Urinary bladder (tissue), 4 donors: ENCODE data around the gene TEAD3. TPM values are rescaled to one million over a fixed set of nuclear protein-coding genes. Genes with fewer than 3 reads are reported as not detected.
A peak's percentile ranks its signal among the peaks of the same experiment; 100 is the strongest.
"Not testable (repeated sequence)": the region's sequence is repeated elsewhere in the genome, so short reads cannot be mapped to it uniquely, and the experiment has no call there.

Experiments
- DNase-seq: peaks from one replicate; pipeline ENCODE4 v3.0.0-alpha.2; 2015; ENCODE audit errors: extremely low spot score
- H3K27ac ChIP-seq: one replicate; pipeline ENCODE4 v1.5.1; 2013; ENCODE audit warnings: low read depth, mild to moderate bottlenecking, moderate library complexity
- H3K36me3 ChIP-seq: one replicate; pipeline ENCODE4 v1.6.1; 2013; ENCODE audit warnings: mild to moderate bottlenecking, moderate library complexity; ENCODE audit not compliant: insufficient read depth
- H3K4me1 ChIP-seq: one replicate; pipeline ENCODE4 v1.6.1; 2013; ENCODE audit warnings: mild to moderate bottlenecking, moderate library complexity; ENCODE audit not compliant: insufficient read depth
- H3K4me3 ChIP-seq: one replicate; pipeline ENCODE4 v1.5.1; 2013; ENCODE audit warnings: low read depth, low read length
- WGBS: extraction: QIAGEN DNeasy Blood & Tissue Kit; methylation state at CpG from one replicate; pipeline ENCODE4 v1.1.7; 2013; 5-methylcytosine and 5-hydroxymethylcytosine counted together
- polyA plus RNA-seq: library from polyadenylated mRNA; stranded (reverse); fragments of 200-250 nt; gene quantifications from one replicate; pipeline ENCODE4 v1.2.3, GENCODE V29; 2013
- total RNA-seq: library from RNA; depleted of rRNA; stranded (reverse); fragments of >200 nt; gene quantifications from one replicate; pipeline ENCODE4 v1.2.3, GENCODE V29; 2014
- donor health status: healthy with polysubstance abuse.
- donor health status: healthy.

TEAD3 gene
- total and polyA plus RNA-seq, 2 donors: 14.0 to 126 TPM

DNA sequence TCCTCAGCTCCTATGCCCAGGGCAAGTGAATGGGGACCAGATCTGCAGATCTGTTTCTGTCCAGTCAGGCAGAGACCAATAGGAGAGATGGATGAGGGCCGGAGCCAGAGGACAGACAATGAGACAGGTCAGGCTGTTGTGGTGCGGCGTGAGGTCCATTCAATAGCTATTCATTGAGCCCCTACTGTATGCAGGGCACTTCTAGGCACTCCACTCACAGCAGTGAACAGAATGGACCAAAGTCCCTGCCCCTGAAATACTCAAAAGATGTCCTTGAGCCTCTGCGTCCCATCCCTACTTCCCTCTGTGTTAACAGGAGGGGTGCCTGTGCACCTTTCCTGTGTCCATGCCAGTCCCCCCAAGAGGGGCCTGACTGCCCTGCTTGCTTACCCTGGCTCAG is 24.4 kb upstream of the TEAD3 start:
- H3K4me3 ChIP-seq: no peak overlapping the region
- no peak overlapping the region for H3K27ac ChIP-seq
- no peaks in the 10 kb centered on the region for H3K4me1 ChIP-seq
- 90% methylated on average over 4 of the region's 4 CpGs for WGBS
- no peak for DNase-seq
- H3K36me3 ChIP-seq: no peaks in the 10 kb centered on the region

DNA sequence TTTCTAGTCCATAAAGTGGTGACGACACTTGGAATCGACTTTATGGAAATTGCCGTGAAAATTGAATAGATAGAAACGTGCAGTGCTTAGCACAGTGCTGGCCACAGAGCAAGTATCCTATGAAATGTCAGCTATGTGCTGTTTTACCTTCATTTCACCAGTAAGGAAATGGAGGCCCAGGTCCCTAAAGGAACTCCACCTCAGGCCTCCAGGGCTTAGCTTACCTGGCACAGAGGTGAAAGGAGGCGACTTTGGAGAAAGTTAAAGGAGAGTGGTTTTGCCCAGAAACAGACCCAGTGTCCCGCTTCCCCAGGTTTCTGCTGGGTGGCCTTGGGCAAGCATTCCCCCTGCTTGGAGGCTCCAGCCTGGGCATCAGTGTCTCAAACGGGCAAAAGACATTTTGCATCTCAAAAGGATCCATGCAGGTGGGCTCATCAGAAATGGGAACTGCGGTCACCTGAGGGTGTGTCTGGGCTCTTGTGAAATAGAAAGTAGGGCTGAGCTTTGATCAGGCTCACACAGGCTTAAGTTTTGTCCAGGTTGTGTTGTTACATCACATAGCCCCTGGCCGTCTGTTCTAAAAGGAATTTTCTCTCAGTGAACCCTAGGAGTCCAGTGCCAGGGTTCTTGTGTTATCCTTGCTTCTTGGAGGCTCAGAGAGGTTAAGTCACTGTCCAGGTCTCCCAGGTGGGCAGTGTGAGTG is 22.6 kb upstream of the TEAD3 start:
- no peak overlapping the region for H3K27ac ChIP-seq
- WGBS: 88% methylated on average over 9 of the region's 9 CpGs
- no peak for DNase-seq
- no peak overlapping the region for H3K4me3 ChIP-seq
- H3K4me1 ChIP-seq: no peaks in the 10 kb centered on the region
- no peaks in the 10 kb centered on the region for H3K36me3 ChIP-seq

DNA sequence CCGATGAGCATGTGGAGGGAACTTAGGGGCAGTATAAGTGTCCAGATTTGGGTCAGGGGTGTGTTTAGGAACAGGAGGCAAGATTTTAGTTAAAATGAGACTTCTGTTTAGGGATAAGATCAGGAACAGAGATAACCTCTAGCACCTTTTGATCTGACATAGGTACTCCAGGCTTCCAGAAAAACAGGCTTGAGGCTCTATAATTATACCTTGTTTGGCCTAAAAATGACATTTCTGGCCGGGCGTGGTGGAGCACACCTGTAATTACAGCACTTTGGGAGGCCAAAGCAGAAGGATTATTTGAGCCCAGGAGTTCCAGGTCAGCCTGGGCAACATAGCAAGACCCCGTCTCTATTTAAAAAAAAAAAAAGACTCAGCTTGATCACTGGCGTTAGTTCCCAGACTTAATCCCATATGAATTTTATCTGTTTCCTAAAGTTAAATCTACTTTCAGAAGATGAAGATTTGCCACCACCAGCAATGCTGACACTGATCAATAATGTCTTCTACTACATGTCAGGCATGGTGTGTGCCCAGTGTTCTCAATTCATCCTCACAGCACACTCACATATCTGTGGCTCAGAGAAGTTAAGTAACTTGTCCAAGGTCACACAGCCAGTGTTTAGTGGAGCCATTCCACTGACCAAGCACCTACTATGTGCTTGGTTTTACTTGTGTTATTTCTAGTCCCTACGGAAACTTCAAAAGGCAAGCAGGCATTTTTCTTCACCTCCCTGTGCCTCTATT is 21.9 kb upstream of the TEAD3 start:
- H3K36me3 ChIP-seq: no peaks in the 10 kb centered on the region
- no peak for DNase-seq
- 96% methylated on average over 6 of the region's 6 CpGs for WGBS
- no peaks in the 10 kb centered on the region for H3K4me1 ChIP-seq
- no peak overlapping the region for H3K4me3 ChIP-seq
- H3K27ac ChIP-seq: no peak overlapping the region

DNA sequence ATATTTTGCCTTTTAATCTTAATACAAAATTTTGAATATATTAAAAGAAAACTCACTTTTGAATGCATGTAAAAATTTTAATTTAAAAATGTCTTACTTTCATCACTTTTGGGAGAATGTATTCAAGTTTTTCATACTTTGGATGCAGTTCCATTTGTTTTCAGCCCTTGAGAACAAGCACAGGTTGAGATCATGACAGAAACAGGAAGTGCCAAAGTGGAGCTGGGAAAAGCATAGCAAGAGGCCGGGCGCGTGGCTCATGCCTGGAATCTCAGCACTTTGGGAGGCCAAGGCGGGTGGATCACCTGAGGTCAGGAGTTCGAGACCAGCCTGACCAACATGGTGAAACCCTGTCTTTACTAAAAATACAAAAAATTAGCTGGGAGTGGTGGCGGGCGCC is 21.1 kb upstream of the TEAD3 start:
- WGBS: 82% methylated on average over 7 of the region's 7 CpGs
- not testable (repeated sequence) for H3K27ac ChIP-seq, H3K36me3 ChIP-seq, H3K4me1 ChIP-seq, DNase-seq, H3K4me3 ChIP-seq

DNA sequence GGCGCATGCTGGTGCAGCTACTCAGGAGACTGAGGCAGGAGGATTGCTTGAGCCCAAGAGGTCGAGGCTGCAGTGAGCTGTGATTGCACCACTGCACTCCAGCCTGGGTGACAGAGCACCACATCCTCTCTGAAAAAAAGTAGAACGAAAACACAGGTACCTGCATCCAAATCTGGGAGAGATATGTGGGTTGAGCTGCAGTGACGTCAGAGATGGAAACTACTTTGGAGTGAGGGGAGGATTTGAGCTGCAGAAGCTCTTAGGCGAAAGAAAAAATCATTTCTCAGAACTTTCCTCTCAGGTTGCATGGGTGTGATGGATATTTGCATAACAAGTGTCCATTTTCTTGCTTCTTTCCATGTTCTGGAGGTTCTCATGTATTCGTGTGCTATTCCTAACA is 19.8 kb upstream of the TEAD3 start:
- Histone ChIP-seq H3K4me1 (no peaks in the 10 kb centered on the region), H3K27ac (no peak overlapping the region), H3K4me3 (no peak overlapping the region), H3K36me3 (no peaks in the 10 kb centered on the region)
- no peak for DNase-seq
- WGBS: 62% methylated on average over 6 of the region's 6 CpGs

DNA sequence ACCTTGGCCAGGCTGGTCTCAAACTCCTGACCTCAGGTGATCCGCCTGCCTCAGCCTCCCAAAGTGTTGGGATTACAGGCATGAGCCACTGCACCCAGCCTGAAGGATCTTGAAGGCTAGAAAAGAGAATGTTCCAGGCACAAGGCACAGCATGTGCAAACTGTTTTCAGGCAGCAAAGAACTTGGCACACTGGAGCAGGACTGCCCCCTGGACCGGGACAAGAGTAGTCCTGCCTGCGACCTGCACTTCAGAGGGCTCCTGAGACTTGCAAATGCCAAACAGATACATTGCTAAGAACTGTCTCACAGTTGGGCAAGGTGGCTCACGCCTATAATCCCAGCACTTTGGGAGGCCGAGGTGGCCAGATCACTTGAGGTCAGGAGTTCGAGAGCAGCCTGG is 19.1 kb upstream of the TEAD3 start:
- H3K36me3 ChIP-seq, H3K4me1 ChIP-seq, H3K4me3 ChIP-seq, DNase-seq, H3K27ac ChIP-seq: not testable (repeated sequence)
- WGBS: 81% methylated on average over 6 of the region's 6 CpGs

DNA sequence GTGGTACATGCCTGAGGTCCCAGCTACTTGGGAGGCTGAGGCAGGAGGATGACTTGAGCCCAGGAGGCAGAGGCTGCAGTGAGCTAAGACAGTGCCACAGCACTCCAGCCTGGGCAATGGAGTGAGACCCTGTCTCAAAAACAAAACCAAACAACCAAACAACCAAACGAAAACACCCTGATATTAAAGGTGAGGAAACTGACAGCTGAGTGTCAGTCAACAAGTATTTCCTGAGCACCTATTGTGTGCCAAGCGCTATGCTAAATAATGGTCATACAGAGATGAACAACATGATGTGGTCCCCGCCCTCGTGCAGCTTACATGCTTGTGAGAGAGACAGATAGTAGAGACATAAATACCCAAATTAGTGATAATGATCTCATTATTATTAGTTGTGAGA is 17.7 kb upstream of the TEAD3 start:
- Histone ChIP-seq H3K4me1 (no peaks in the 10 kb centered on the region), H3K36me3 (no peaks in the 10 kb centered on the region), H3K4me3 (no peak overlapping the region), H3K27ac (no peak overlapping the region)
- no peak for DNase-seq
- WGBS: 91% methylated on average over 4 of the region's 4 CpGs

DNA sequence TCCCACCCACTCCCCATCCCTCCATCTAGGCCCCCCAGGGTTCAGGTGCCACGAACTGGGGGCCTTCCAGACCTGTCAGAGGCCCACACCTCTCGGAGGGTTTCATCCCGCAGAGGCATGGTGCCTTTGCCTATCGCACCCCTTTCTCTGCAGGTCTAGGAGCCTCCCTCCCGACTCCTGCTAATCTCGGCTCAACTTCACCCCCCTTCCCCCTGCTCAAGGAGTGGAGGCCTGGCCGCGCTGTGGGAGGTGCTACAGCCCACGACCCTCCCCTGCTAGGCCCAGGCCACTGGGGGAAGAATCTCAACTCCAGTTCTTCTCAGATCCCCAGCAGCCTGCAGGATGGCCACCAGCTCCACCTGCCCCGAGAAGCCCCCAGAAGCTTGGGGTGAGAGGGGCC is 15.9 kb upstream of the TEAD3 start, which contains the start of gene TULP1:
TSS of gene TULP1 (minus strand) at position 157 of the 400 bp plus-strand sequence. CDS start at position 119, 38 bp downstream.
- Histone ChIP-seq H3K27ac (no peak within 1 kb of the TSS), H3K4me3 (peak within 1 kb of the TSS; percentile 31), H3K4me1 (no peaks in the 10 kb centered on the region), H3K36me3 (no peaks in the 10 kb centered on the region)
- WGBS: 86% methylated on average over 10 of the region's 10 CpGs
- no peak for DNase-seq

DNA sequence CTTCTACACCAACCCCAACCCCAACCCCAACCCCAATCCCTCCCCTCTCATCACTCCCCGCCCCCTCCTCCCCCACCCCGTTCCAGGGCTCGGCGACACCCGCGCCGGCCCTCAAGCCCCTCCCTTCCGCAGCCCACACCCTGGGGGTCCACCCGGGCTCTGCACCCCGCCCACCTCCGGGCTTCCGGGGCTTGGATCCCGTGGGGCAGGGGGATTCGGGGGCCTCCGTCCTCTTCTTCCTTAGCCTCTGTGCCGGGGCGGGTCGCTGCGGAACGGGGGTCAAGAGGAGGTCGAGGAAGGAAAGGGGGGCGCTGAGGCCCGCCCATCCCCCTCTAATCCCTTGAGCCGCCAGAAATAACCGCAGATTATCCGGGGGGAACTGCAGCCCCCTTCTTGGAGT is 15.1 kb upstream of the TEAD3 start:
- H3K4me1 ChIP-seq: no peaks in the 10 kb centered on the region
- H3K36me3 ChIP-seq: no peaks in the 10 kb centered on the region
- WGBS: 7% methylated on average over 26 of the region's 26 CpGs
- peak overlapping the region; percentile 31 for H3K4me3 ChIP-seq
- no peak for DNase-seq
- no peak overlapping the region for H3K27ac ChIP-seq

DNA sequence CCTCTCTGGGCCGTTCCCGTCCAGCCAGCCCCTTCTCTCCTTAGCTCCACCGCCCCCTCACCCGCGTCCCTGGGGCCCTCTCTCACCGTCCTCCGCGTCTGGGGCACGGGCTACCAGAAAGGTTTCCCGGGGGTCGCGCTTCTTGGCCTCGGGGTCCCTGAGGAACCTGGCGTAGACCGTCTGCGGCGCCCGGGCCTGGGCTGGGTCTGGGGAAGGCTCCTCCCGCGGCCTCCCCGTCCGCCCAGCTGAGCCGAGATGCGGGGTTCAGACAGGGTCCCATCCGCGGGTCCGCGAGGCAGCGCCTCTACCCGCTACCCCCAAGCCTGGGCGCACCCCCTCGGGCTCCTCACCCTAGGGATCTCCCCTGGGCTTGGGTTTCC is 14.7 kb upstream of the TEAD3 start:
- DNase-seq: no peak
- Histone ChIP-seq H3K4me1 (no peaks in the 10 kb centered on the region), H3K27ac (no peak overlapping the region), H3K4me3 (peak overlapping the region; percentile 31), H3K36me3 (no peaks in the 10 kb centered on the region)
- 9% methylated on average over 32 of the region's 32 CpGs for WGBS

DNA sequence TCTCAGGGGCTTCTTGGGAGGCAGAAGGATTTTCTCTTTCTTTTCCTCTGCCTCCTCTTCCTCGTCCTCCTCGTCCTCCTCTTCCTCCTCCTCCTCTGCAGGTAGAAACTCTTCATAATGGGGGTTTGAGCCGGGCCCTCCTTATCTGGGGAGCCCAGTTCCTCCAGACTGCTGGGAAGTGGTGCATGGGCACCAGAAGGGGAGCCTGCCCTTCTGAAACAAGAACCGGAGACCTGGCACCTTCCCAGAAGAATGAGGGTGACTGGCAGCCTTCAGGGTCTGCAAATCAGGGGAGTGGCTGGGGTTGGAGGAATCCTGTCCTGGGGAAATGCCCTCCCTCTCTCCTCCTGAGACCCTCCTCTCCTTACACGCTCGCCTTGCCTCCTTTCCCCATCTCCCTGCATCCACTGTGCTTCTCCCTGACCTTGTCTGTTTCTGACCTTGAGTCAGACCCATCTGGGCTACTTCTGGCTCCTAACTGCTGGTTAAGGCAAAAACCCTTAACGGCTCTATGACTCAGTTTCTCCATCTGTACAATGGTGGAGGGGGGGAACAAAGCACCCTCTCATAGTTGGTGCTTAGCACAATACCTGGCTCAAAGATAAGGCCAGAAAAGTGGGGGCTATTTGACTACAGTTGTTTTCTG is 14.2 kb upstream of the TEAD3 start:
- WGBS: 77% methylated on average over 7 of the region's 7 CpGs
- H3K27ac ChIP-seq: no peak overlapping the region
- peak overlapping the region; percentile 31 for H3K4me3 ChIP-seq
- H3K36me3 ChIP-seq: no peaks in the 10 kb centered on the region
- no peaks in the 10 kb centered on the region for H3K4me1 ChIP-seq
- DNase-seq: no peak

DNA sequence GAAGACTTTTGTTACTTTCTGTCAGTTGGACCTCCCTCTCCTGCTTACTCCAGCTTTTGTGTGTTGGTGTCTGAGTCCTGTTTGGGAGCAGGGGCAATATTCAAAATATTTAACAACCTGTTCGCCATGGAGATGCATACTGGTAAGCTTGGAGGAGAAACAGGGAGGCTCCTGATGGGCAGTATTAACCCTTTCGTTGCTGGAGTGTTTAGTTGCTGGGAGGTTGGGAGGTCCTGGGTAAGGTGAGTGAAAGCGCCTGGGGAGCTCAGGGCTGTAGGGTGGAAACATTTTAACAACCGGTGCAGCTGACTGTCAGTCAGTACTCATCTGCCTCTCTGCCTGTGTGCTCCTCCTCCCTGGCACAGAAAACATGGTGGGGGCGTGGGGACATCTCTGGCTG is 11.7 kb upstream of the TEAD3 start:
- H3K27ac ChIP-seq: no peak overlapping the region
- no peaks in the 10 kb centered on the region for H3K4me1 ChIP-seq
- no peak overlapping the region for H3K4me3 ChIP-seq
- DNase-seq: no peak
- no peaks in the 10 kb centered on the region for H3K36me3 ChIP-seq
- WGBS: 56% methylated on average over 5 of the region's 5 CpGs

DNA sequence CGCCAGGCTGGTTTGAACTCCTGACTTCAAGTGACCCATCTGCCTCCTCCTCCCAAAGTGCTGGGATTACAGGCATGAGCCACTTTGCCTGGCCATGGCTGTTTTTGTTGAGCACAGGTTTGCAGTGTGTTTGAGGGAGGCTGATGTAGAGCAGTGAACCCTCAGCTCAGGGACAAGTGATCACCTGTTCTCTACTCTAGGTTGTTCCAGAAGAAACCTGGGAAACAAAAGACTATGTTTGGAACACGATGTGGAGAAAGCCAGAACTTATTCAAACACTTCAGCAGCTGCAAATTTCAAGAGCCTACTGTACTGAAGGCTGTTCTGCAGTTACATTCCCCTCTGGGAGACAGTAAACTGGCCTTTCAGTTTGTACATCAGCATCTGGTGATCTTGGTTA is 11.1 kb upstream of the TEAD3 start:
- Histone ChIP-seq H3K4me3 (no peak overlapping the region), H3K4me1 (no peaks in the 10 kb centered on the region), H3K36me3 (no peaks in the 10 kb centered on the region), H3K27ac (no peak overlapping the region)
- DNase-seq: no peak
- WGBS: 83% methylated on average over 2 of the region's 2 CpGs

DNA sequence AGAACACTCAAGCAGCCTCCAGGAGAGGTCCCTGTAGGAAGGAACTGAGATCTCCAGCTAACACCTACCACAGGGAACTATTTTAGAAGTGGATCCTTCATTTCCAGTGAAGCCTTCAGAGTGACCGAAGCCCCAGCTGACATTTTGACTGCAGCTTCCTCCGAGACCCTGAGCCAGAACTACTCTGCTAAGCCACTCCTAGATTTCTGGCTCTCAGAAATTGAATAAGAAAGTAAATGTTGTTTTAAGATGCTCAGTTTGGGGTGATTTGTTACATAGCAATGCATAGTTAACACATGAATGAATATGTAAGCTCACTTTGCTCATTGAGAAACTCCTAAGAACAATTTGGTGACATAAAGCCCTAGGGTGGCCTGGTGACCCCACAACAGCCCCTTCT is 10.3 kb upstream of the TEAD3 start:
- H3K36me3 ChIP-seq: no peaks in the 10 kb centered on the region
- no peak overlapping the region for H3K4me3 ChIP-seq
- no peak for DNase-seq
- WGBS: 96% methylated on average over 2 of the region's 2 CpGs
- H3K27ac ChIP-seq: no peak overlapping the region
- no peaks in the 10 kb centered on the region for H3K4me1 ChIP-seq
